Natural killer cell treated with Interleukin-12 subunit alpha and Interleukin-12 subunit beta and Interleukin-15 and Interleukin-18, amount 100 ng/mL, for 72 hours (primary cell): ENCODE measurements around the gene LCAT. TPM values are rescaled to one million over a fixed set of nuclear protein-coding genes. Genes with fewer than 3 reads are reported as not detected.
A peak's percentile ranks its signal among the peaks of the same experiment; 100 is the strongest.

Experiments
- ATAC-seq, 2 donors: fragments of 150-1000 bp; cut with Tn5 transposase in 1 of 2; sonication (Bioruptor Pico), chemical (Tn5 transposase) in 1 of 2; 2 replicates each; pipeline ENCODE4 v1.10.0; 2021
- DNase-seq: peaks from one replicate; pipeline ENCODE4 v3.0.0; 2022; ENCODE audit warnings: low spot score
- H3K27ac Mint-ChIP-seq, 2 donors: 1 replicate in 1 of 2; 2 replicates in 1 of 2; pipeline ENCODE4 v1.8.0; 2022; ENCODE audit warnings: mixed read lengths in 2 of 2, mild to moderate bottlenecking in 1 of 2, moderate library complexity in 1 of 2
- H3K27me3 Mint-ChIP-seq, 2 donors: 1 replicate in 1 of 2; 2 replicates in 1 of 2; pipeline ENCODE4 v1.8.0; 2022; ENCODE audit warnings: mixed read lengths in 2 of 2
- H3K36me3 Mint-ChIP-seq: one replicate; pipeline ENCODE4 v1.8.0; 2022; ENCODE audit warnings: mixed read lengths
- H3K4me1 Mint-ChIP-seq, 2 donors: 1 replicate in 1 of 2; 2 replicates in 1 of 2; pipeline ENCODE4 v1.8.0; 2022; ENCODE audit warnings: low read depth in 2 of 2, mixed read lengths in 2 of 2, mild to moderate bottlenecking in 1 of 2
- H3K4me3 Mint-ChIP-seq: one replicate; pipeline ENCODE4 v1.8.0; 2022; ENCODE audit warnings: mixed read lengths
- H3K9me3 Mint-ChIP-seq: 2 replicates; pipeline ENCODE4 v1.8.0; 2022; ENCODE audit warnings: mixed read lengths
- total RNA-seq, 2 donors: library from RNA; stranded (reverse); gene quantifications; one replicate each; pipeline ENCODE4 v1.2.3, GENCODE V29; 2022

The LCAT gene
- total RNA-seq, 2 donors from 2014 or later, result 11.4 to 44.7 TPM

GRCh38 chr16:67964477-67965131 lies 20.7 kb upstream of the LCAT start:
- no peak for ATAC-seq
- no peak overlapping the region for H3K4me3 Mint-ChIP-seq

GRCh38 chr16:67963662-67964321 lies 19.9 kb upstream of the LCAT start:
- no peaks in the 10 kb centered on the region for H3K27me3 Mint-ChIP-seq
- H3K36me3 Mint-ChIP-seq, result peaks cover 6% of the 10 kb centered on the region
- no peaks in the 10 kb centered on the region for H3K9me3 Mint-ChIP-seq
- H3K4me1 Mint-ChIP-seq, result peaks cover 11 to 13% of the 10 kb centered on the region in 2 donors
- H3K4me3 Mint-ChIP-seq, result no peak overlapping the region
- ATAC-seq, result no peak
- DNase-seq, result no peak
- no peak overlapping the region for H3K27ac Mint-ChIP-seq

More at GRCh38 chr16:67964477-67965131, 20.7 kb upstream of the LCAT start:
- Mint-ChIP-seq H3K9me3 (no peaks in the 10 kb centered on the region), H3K27ac (no peak overlapping the region), H3K4me1 (peaks cover 17 to 18% of the 10 kb centered on the region in 2 donors), H3K36me3 (peaks cover 6% of the 10 kb centered on the region), H3K27me3 (no peaks in the 10 kb centered on the region)
- no peak for DNase-seq

- ATAC-seq (no peak), DNase-seq (no peak)
- no peaks in the 10 kb centered on the region for H3K27me3 Mint-ChIP-seq
- H3K4me3 Mint-ChIP-seq, result no peak overlapping the region
- H3K36me3 Mint-ChIP-seq, result peaks cover 6% of the 10 kb centered on the region
- no peaks in the 10 kb centered on the region for H3K9me3 Mint-ChIP-seq
- H3K27ac Mint-ChIP-seq, result no peak overlapping the region
- peaks cover 11 to 13% of the 10 kb centered on the region in 2 donors for H3K4me1 Mint-ChIP-seq
Measured at GRCh38 chr16:67963292-67963661, 19.4 kb upstream of the LCAT start.

- peaks cover 6% of the 10 kb centered on the region for H3K36me3 Mint-ChIP-seq
- H3K9me3 Mint-ChIP-seq, result no peaks in the 10 kb centered on the region
- H3K27ac Mint-ChIP-seq, result no peak overlapping the region
- H3K27me3 Mint-ChIP-seq, result no peaks in the 10 kb centered on the region
- H3K4me1 Mint-ChIP-seq, result peaks cover 3 to 6% of the 10 kb centered on the region in 2 donors
- DNase-seq (no peak), ATAC-seq (no peak)
- no peak overlapping the region for H3K4me3 Mint-ChIP-seq
Measured at GRCh38 chr16:67962135-67962534, 18.2 kb upstream of the LCAT start.

- peaks cover 0 to 3% of the 10 kb centered on the region in 2 donors for H3K4me1 Mint-ChIP-seq
- no peak for ATAC-seq
- H3K4me3 Mint-ChIP-seq, result no peak overlapping the region
Measured at GRCh38 chr16:67961551-67961957, 17.6 kb upstream of the LCAT start.

GRCh38 chr16:67959536-67960329 lies 15.8 kb upstream of the LCAT start:
- no peaks in the 10 kb centered on the region for H3K27me3 Mint-ChIP-seq
- peaks cover 6% of the 10 kb centered on the region for H3K36me3 Mint-ChIP-seq
- ATAC-seq (no peak), DNase-seq (no peak)
- peaks cover 0 to 3% of the 10 kb centered on the region in 2 donors for H3K4me1 Mint-ChIP-seq
- H3K4me3 Mint-ChIP-seq, result no peak overlapping the region
- no peaks in the 10 kb centered on the region for H3K9me3 Mint-ChIP-seq
- no peak overlapping the region for H3K27ac Mint-ChIP-seq

More at GRCh38 chr16:67961551-67961957, 17.6 kb upstream of the LCAT start:
- Mint-ChIP-seq H3K36me3 (peaks cover 6% of the 10 kb centered on the region), H3K9me3 (no peaks in the 10 kb centered on the region), H3K27me3 (no peaks in the 10 kb centered on the region), H3K27ac (no peak overlapping the region)
- no peak for DNase-seq

- no peaks in the 10 kb centered on the region for H3K27me3 Mint-ChIP-seq
- H3K9me3 Mint-ChIP-seq, result no peaks in the 10 kb centered on the region
- DNase-seq (no peak), ATAC-seq (peak in 1 of 2 donors; percentile 11)
- no peak overlapping the region for H3K4me3 Mint-ChIP-seq
- peaks cover 2% of the 10 kb centered on the region for H3K36me3 Mint-ChIP-seq
- H3K4me1 Mint-ChIP-seq, result no peaks in the 10 kb centered on the region
- no peak overlapping the region for H3K27ac Mint-ChIP-seq
Measured at GRCh38 chr16:67957622-67958021, 13.7 kb upstream of the LCAT start.

- Mint-ChIP-seq H3K27me3 (no peaks in the 10 kb centered on the region), H3K4me1 (peaks cover 0 to 5% of the 10 kb centered on the region in 2 donors), H3K36me3 (no peaks in the 10 kb centered on the region), H3K9me3 (no peaks in the 10 kb centered on the region), H3K4me3 (no peak overlapping the region), H3K27ac (no peak overlapping the region)
- ATAC-seq, result no peak
- no peak for DNase-seq
Measured at GRCh38 chr16:67954421-67955196, 10.7 kb upstream of the LCAT start.

GRCh38 chr16:67953641-67954375 lies 9.9 kb upstream of the LCAT start:
- peaks cover 0 to 5% of the 10 kb centered on the region in 2 donors for H3K4me1 Mint-ChIP-seq
- no peak overlapping the region for H3K4me3 Mint-ChIP-seq
- H3K27ac Mint-ChIP-seq, result no peak overlapping the region

GRCh38 chr16:67951485-67951884 lies 7.6 kb upstream of the LCAT start:
- Mint-ChIP-seq H3K27me3 (no peaks in the 10 kb centered on the region), H3K4me1 (peaks cover 0 to 8% of the 10 kb centered on the region in 2 donors), H3K9me3 (no peaks in the 10 kb centered on the region), H3K36me3 (no peaks in the 10 kb centered on the region), H3K27ac (no peak overlapping the region), H3K4me3 (no peak overlapping the region)
- ATAC-seq, result no peak
- no peak for DNase-seq

More at GRCh38 chr16:67953641-67954375, 9.9 kb upstream of the LCAT start:
- H3K27me3 Mint-ChIP-seq, result no peaks in the 10 kb centered on the region
- no peak for DNase-seq
- no peaks in the 10 kb centered on the region for H3K9me3 Mint-ChIP-seq
- no peaks in the 10 kb centered on the region for H3K36me3 Mint-ChIP-seq
- no peak for ATAC-seq

- H3K9me3 Mint-ChIP-seq, result no peaks in the 10 kb centered on the region
- no peaks in the 10 kb centered on the region for H3K27me3 Mint-ChIP-seq
- DNase-seq (no peak), ATAC-seq (no peak)
- no peak overlapping the region for H3K4me3 Mint-ChIP-seq
- H3K36me3 Mint-ChIP-seq, result no peaks in the 10 kb centered on the region
- peaks cover 0 to 8% of the 10 kb centered on the region in 2 donors for H3K4me1 Mint-ChIP-seq
- no peak overlapping the region for H3K27ac Mint-ChIP-seq
Measured at GRCh38 chr16:67950335-67950843, 6.5 kb upstream of the LCAT start.

GRCh38 chr16:67949645-67950044 lies 5.7 kb upstream of the LCAT start:
- H3K27me3 Mint-ChIP-seq, result no peaks in the 10 kb centered on the region
- H3K27ac Mint-ChIP-seq, result no peak overlapping the region
- no peak for DNase-seq
- peaks cover 0 to 8% of the 10 kb centered on the region in 2 donors for H3K4me1 Mint-ChIP-seq
- ATAC-seq, result no peak
- no peaks in the 10 kb centered on the region for H3K9me3 Mint-ChIP-seq
- no peaks in the 10 kb centered on the region for H3K36me3 Mint-ChIP-seq
- H3K4me3 Mint-ChIP-seq, result no peak overlapping the region

- Mint-ChIP-seq H3K27ac (peak overlapping the region in 1 of 2 donors; percentile 35), H3K4me1 (peaks cover 0 to 8% of the 10 kb centered on the region in 2 donors), H3K9me3 (no peaks in the 10 kb centered on the region), H3K4me3 (no peak overlapping the region), H3K36me3 (no peaks in the 10 kb centered on the region), H3K27me3 (no peaks in the 10 kb centered on the region)
- no peak for DNase-seq
- ATAC-seq, result no peak
Measured at GRCh38 chr16:67948015-67948414, 4.1 kb upstream of the LCAT start.
